Epithelial cell of esophagus (primary cell): Measurements from ENCODE around the gene KCNA3.
A peak's percentile ranks its signal among the peaks of the same experiment; 100 is the strongest.

Experiments used
- DNase-seq: peaks from one replicate; pipeline ENCODE4 v3.0.0; 2010; ENCODE audit warnings: low read depth
- H3K4me3 ChIP-seq: 2 replicates; pipeline ENCODE4 v1.5.1; 2011; ENCODE audit warnings: mild to moderate bottlenecking, low read length, control low read depth
- CTCF ChIP-seq: IDR thresholded peaks from 2 replicates; pipeline ENCODE4 v1.5.1; 2011; ENCODE audit warnings: low read depth, mild to moderate bottlenecking, low read length, control low read depth, inconsistent platforms; ENCODE audit not compliant: insufficient read depth; ENCODE audit errors: missing control alignments

Gene KCNA3

DNA sequence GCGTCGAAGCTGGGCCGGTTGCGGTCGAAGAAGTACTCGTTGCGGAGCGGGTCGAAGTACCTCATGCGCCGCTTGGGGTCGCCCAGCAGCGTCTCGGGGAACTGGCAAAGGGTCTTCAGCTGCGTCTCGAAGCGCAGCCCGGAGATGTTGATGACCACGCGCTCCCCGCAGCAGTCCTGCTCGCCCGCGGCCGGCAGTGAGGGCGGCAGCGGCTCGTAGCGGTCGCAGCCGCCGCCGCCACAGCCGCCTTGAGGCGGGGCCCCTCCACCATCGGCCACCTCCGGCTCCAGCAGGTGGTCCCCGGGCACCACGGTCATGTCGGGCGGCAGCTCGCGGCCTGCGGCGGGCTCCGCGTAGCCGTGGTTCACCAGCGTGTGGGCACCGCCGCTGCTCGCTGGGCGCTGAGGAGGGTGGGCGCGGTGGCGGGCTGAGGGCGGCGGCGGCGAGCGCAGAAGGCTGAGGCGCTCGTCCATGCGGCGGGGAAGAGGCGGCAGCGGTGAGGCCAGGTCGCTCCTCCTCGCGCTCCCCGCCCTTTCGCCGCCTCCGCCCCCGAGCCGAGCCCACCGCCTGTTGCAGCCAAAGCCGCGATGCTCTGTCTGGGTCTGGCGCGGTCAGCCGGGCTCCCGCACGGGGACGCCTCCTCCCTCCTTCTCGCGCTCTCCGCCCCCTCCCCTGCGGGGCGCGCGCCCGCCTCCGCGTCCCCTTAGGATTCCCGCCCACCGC is at the start of gene KCNA3:
KCNA3 (minus strand) TSS at position 604 of the 723 bp plus-strand sequence; CDS start at position 473, 131 bp downstream.
- no peak for TF ChIP-seq CTCF
- no peak within 1 kb of the TSS for H3K4me3 ChIP-seq
- DNase-seq, result no peak

- peak; percentile 8 for DNase-seq
- no peak for TF ChIP-seq CTCF
- H3K4me3 ChIP-seq, result no peak overlapping the region
Measured at GRCh38 chr1:110722807-110723206, 48.1 kb upstream of the KCNA3 start.

DNA sequence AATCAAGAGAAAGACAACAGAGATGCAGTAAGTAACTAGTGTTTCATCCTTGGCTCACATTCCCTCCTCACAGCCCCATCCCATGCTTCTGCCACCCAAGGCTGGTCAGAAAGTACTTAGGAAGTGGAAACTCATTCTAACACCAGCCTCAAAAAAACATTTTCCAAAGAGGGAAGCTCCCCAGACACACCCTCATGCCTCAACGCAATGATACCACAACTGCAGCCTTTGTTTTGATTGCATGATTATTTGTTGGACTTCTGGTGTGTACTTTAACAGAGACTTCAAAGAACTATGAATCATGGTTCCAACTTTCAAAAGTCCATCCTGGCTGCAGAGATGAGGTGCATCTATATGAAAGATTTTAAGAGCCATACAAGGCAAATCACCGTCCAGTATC is 45.2 kb upstream of the KCNA3 start:
- no peak overlapping the region for H3K4me3 ChIP-seq
- DNase-seq, result no peak
- TF ChIP-seq CTCF, result no peak

GRCh38 chr1:110718452-110718851 is 43.7 kb upstream of the KCNA3 start:
- no peak for TF ChIP-seq CTCF
- no peak for DNase-seq
- H3K4me3 ChIP-seq, result no peak overlapping the region

- H3K4me3 ChIP-seq, result no peak overlapping the region
- no peak for TF ChIP-seq CTCF
- no peak for DNase-seq
Measured at GRCh38 chr1:110717179-110717578, 42.4 kb upstream of the KCNA3 start.

DNA sequence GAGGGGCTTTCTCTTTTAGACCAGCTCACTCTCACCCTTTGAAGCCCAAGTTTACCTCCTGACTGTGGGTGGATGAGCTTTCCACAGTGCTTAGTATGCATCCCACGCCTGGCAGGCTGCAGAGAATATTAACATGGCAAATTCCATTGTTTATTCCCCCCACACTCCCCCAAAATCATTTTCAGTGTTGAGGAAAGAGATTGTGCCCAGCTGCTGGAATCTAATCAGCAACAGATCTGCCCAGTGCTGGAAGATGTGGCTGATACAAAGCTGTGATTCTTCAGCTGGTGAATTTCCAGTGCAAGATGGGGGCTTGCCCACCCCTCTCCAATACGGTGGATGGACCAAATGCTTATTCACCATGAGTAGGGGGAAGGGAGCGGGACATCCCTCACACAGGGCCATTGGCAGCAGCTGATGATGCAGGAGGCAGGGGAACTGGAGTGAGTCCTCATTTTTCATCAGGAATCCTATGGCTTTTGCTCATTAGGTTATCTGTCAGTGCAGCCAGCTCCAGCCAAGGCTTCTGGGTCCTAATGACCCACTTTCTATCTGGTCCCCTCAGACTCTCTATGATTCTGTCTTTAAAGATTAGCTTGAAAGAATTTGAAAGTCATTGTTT is 39.7 kb upstream of the KCNA3 start:
- no peak for TF ChIP-seq CTCF
- H3K4me3 ChIP-seq, result no peak overlapping the region
- DNase-seq, result no peak
